ENCODE measurements around the gene FXYD6.

FXYD6 gene

DNA sequence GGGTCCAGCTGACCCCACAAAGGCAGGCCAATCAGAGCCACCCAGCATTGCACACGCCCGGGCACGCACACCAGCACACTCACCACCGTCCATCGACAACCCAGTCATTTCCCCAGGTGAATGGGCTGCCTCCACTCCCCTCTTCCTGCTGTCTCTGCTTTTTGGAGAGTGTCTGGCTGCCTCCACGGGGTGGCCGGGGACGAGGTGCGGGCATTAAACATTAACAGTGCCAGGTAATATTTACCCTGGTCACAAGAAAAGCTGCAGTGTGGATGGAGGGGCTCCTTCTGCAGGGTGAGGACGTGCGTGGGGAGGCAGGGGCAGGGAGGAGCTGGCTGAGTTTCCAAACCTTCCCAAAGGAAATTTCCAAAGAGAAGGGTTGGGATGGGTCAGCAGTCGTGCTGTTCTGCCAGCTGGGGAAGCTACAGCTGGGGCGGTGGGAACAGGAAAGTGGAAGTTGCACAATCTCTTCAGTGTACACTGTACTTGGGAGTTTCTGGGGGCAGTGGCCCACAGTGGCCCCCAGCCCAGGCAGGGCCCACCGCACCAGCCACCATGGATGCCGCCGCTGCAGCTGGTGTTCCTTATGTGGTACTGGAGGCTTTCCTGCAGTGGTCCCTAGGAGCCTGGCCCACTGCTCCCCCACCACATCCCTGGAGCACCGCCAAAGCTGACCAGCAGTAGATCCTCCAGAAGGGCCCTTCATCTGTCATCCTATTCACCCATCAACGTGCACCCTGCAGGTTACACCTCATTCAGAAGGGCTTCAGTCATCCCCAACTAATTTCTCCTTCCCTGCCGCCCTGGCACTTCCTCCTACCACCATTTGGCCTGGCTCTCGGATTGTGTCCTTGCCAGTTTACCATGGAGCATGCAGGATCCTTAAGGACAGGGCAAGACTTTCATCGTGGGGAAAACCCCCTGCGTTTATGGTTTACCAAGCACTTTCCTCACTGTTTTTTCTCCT lies 51.6 kb downstream of the FXYD6 start, which contains the start of gene FXYD2:
TSS of gene FXYD2 (minus strand) at position 174 of the 967 bp plus-strand sequence. CDS start at position 108, 66 bp downstream.
- WGBS, result 78% methylated on average over 22 of the region's 22 CpGs
- H3K27me3 ChIP-seq (ENCODE audit: insufficient read depth, low read length), result no peaks in the 10 kb centered on the region
- H3K27ac ChIP-seq (ENCODE audit: low read depth, low read length), result no peak within 1 kb of the TSS
- H3K4me3 ChIP-seq (ENCODE audit: low read length), result no peak within 1 kb of the TSS
- H3K9me3 ChIP-seq (ENCODE audit: insufficient read depth, low read depth, low read length), result no peaks in the 10 kb centered on the region
- no peaks in the 10 kb centered on the region for H3K36me3 ChIP-seq (ENCODE audit: insufficient read depth, low read length)
- H3K4me1 ChIP-seq (ENCODE audit: insufficient read depth, low read length), result peaks cover 14% of the 10 kb centered on the region; the same call in 1 of the 2 replicates
- no peak within 1 kb of the TSS for H3K9ac ChIP-seq (ENCODE audit: low read depth, low read length)

DNA sequence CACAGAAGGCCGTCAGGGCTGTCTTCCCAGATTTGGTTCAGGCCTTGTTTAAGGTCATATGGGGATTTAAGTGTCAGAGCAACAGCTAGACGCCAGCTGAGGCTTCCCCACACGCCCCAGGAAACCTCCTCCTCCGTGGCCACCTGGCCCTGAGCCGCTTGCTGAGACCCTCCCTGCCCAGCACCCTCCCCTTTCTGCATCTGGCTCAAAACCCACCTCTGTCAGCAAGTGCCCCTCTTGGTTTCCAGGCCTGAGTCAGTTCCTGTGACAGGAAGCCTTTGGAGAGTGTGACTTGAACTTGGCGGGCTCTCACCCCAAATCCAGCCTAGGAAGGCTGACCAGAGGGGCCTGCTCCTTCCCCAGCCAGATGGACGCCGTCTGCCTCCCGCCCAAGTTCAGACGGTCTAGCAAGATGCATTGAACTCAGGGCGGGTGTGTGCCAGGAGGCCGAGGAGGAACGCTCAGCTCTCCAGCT lies 52.5 kb downstream of the FXYD6 start:
- Histone ChIP-seq H3K4me1 (ENCODE audit: insufficient read depth, low read length) (peaks cover 14% of the 10 kb centered on the region; the same call in 1 of the 2 replicates), H3K27me3 (ENCODE audit: insufficient read depth, low read length) (no peaks in the 10 kb centered on the region)

DNA sequence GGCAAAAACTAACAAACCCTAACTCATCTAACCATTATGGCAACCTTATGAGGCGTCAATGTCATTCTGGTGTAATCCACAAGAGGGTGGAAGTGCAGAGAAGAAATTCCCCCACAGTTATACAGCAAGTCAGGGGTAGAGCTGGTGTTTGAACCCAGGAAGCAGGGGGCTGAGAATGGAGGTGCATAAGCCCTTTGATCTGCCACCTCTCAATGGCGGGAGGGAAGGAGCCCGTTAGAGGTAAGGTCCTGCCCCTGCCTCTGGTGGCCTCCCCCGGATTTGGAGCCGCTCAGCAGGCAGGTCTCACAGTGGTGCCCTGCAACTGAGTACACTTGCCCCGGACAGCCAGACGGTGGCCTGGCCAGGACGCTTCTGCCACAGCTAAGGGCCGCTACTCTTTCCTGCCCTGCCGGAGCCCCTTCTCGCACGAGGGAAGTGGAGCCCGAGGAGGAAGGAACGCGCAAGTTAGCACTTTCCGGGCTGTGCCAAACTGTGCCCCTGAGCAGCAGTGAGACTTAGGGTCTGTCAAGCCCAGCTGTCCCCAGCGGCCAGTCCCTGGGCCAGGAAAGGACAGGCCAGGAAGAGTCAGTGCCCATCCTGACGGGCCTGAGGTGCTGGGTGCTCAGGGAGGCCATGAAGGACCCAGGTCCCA lies 53.0 kb downstream of the FXYD6 start:
- Histone ChIP-seq H3K4me1 (ENCODE audit: insufficient read depth, low read length) (peaks cover 14% of the 10 kb centered on the region; the same call in 1 of the 2 replicates), H3K9ac (ENCODE audit: low read depth, low read length) (no peak overlapping the region), H3K36me3 (ENCODE audit: insufficient read depth, low read length) (no peaks in the 10 kb centered on the region), H3K27ac (ENCODE audit: low read depth, low read length) (no peak overlapping the region), H3K4me3 (ENCODE audit: low read length) (no peak overlapping the region), H3K27me3 (ENCODE audit: insufficient read depth, low read length) (no peaks in the 10 kb centered on the region), H3K9me3 (ENCODE audit: insufficient read depth, low read depth, low read length) (no peaks in the 10 kb centered on the region)
- WGBS, result 71% methylated on average over 17 of the region's 18 CpGs

More for the DNA sequence above, 52.5 kb downstream of the FXYD6 start:
- Histone ChIP-seq H3K4me3 (ENCODE audit: low read length) (no peak overlapping the region), H3K27ac (ENCODE audit: low read depth, low read length) (no peak overlapping the region), H3K9me3 (ENCODE audit: insufficient read depth, low read depth, low read length) (no peaks in the 10 kb centered on the region), H3K9ac (ENCODE audit: low read depth, low read length) (no peak overlapping the region), H3K36me3 (ENCODE audit: insufficient read depth, low read length) (no peaks in the 10 kb centered on the region)
- WGBS, result 49% methylated on average over 13 of the region's 13 CpGs

DNA sequence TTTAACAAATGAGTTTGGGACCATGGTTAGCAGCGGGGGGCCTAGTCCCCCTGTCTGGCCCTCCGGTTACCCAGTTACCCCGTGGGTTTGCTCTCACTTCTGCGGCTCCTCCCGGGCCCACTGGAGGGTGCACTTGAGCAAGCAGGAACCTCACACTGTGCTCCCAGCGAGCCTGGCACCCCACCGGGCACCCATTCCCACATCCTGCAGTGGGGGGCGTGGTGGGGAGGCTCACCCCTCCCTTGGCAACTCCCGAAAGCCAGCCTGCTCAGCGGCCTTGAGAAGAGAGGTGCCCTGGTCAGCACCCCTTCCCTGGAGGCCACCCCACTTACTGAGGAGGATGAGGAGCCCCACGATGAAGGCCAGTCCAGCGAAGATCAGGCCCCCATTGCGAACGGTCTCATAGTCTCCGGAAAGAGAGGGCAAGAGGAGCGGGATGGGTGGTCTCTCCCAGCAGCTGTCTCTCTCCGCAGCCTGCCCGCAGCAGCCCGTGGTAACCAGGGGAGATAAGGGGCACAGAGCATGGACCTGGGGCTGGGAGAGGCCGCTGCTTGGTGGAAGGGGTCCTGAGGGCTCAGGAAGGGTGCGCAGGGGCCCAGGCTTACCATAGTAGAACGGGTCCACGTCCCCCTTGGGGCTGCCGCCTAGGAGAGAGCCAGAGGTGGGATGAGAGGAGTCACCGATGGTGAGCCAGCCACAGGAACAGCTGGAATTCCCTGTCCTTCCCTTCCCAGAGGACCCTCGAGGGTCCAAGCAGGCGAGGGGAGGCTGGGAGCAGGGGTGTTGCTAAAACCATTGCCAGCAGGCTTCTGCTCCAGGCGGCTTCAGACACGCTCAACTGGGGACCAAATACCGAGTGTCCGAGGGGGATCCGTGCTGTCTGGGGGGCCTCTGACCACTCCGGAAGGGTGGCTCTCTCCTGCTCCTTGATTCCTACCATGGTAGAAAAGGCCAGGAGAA lies 54.1 kb downstream of the FXYD6 start:
- no peaks in the 10 kb centered on the region for H3K27me3 ChIP-seq (ENCODE audit: insufficient read depth, low read length)
- H3K9ac ChIP-seq (ENCODE audit: low read depth, low read length), result no peak overlapping the region
- no peaks in the 10 kb centered on the region for H3K9me3 ChIP-seq (ENCODE audit: insufficient read depth, low read depth, low read length)
- no peak overlapping the region for H3K4me3 ChIP-seq (ENCODE audit: low read length)
- H3K27ac ChIP-seq (ENCODE audit: low read depth, low read length), result no peak overlapping the region
- no peaks in the 10 kb centered on the region for H3K36me3 ChIP-seq (ENCODE audit: insufficient read depth, low read length)
- 77% methylated on average over 33 of the region's 33 CpGs for WGBS
- H3K4me1 ChIP-seq (ENCODE audit: insufficient read depth, low read length), result peaks cover 14% of the 10 kb centered on the region; the same call in 1 of the 2 replicates

DNA sequence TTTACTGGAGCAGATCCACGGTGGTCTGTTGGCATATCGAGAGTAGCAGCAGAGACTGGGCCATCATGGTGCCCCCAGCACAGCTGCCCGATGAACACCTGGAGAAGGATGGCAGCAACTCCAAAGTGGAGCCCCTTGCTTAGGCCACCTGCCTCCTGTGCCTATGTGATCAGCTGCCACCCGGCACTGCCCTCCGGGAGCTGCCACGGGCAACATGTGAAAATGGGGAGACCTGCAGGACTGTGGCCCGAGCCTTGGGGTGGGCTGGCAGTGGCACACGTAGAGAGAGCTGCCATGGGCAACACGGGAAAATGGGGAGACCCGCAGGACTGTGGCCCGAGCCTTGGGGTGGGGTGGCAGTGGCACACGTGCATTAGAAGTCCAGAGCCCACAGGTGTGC lies 55.0 kb downstream of the FXYD6 start:
- H3K27ac ChIP-seq (ENCODE audit: low read depth, low read length), result no peak overlapping the region
- H3K9ac ChIP-seq (ENCODE audit: low read depth, low read length), result no peak overlapping the region
- 89% methylated on average over 12 of the region's 12 CpGs for WGBS
- H3K4me1 ChIP-seq (ENCODE audit: insufficient read depth, low read length), result peaks cover 21% of the 10 kb centered on the region
- H3K9me3 ChIP-seq (ENCODE audit: insufficient read depth, low read depth, low read length), result no peaks in the 10 kb centered on the region
- no peak overlapping the region for H3K4me3 ChIP-seq (ENCODE audit: low read length)
- no peaks in the 10 kb centered on the region for H3K27me3 ChIP-seq (ENCODE audit: insufficient read depth, low read length)
- no peaks in the 10 kb centered on the region for H3K36me3 ChIP-seq (ENCODE audit: insufficient read depth, low read length)

DNA sequence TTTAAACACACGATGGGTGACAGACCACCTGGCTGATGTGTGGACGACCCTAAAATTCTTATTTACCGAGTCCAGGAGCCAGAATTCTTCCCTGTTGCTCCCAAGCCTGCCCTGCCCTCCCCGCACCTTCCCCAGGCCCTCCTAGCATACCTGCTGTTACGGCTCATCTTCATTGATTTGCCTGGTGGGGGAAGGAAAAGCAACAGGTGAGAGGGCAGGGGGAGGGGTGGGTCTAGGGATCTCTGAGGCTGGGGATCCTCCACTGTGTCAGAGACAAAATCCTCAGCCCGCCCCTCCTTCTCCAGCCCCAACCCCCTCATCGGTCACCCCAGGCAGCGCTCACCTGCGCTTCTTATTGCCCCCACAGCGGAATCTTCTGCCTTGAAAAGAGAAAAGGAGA lies 55.9 kb downstream of the FXYD6 start:
- H3K9ac ChIP-seq (ENCODE audit: low read depth, low read length), result no peak overlapping the region
- WGBS, result 76% methylated on average over 9 of the region's 10 CpGs
- H3K4me3 ChIP-seq (ENCODE audit: low read length), result no peak overlapping the region
- no peaks in the 10 kb centered on the region for H3K9me3 ChIP-seq (ENCODE audit: insufficient read depth, low read depth, low read length)
- peaks cover 28% of the 10 kb centered on the region for H3K4me1 ChIP-seq (ENCODE audit: insufficient read depth, low read length)
- H3K36me3 ChIP-seq (ENCODE audit: insufficient read depth, low read length), result no peaks in the 10 kb centered on the region
- H3K27ac ChIP-seq (ENCODE audit: low read depth, low read length), result no peak overlapping the region
- no peaks in the 10 kb centered on the region for H3K27me3 ChIP-seq (ENCODE audit: insufficient read depth, low read length)

DNA sequence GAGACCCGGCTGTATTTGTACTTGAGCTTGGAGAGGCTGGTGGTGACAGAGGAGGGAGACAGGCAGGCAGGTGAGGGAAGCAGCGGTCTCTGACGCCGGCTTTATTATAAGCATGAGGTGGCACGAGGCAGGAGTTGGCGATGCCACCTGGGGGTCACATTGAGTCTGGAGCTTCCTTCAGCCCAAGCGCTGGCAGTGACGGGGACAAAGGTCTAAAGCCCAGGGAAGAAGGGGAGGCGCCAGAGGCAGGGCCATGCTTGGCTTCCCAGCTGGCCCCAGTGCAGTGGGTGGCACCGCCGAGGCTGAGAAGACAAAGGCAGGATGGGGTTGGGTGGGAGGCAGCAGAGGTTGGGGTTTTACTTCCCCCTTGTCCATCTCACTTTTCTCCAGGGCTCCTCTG lies 56.4 kb downstream of the FXYD6 start:
- H3K4me3 ChIP-seq (ENCODE audit: low read length), result no peak overlapping the region
- H3K4me1 ChIP-seq (ENCODE audit: insufficient read depth, low read length), result peaks cover 32% of the 10 kb centered on the region
- H3K27me3 ChIP-seq (ENCODE audit: insufficient read depth, low read length), result no peaks in the 10 kb centered on the region
- WGBS, result 90% methylated on average over 11 of the region's 11 CpGs
- H3K9ac ChIP-seq (ENCODE audit: low read depth, low read length), result no peak overlapping the region
- no peak overlapping the region for H3K27ac ChIP-seq (ENCODE audit: low read depth, low read length)
- H3K36me3 ChIP-seq (ENCODE audit: insufficient read depth, low read length), result no peaks in the 10 kb centered on the region
- H3K9me3 ChIP-seq (ENCODE audit: insufficient read depth, low read depth, low read length), result no peaks in the 10 kb centered on the region

DNA sequence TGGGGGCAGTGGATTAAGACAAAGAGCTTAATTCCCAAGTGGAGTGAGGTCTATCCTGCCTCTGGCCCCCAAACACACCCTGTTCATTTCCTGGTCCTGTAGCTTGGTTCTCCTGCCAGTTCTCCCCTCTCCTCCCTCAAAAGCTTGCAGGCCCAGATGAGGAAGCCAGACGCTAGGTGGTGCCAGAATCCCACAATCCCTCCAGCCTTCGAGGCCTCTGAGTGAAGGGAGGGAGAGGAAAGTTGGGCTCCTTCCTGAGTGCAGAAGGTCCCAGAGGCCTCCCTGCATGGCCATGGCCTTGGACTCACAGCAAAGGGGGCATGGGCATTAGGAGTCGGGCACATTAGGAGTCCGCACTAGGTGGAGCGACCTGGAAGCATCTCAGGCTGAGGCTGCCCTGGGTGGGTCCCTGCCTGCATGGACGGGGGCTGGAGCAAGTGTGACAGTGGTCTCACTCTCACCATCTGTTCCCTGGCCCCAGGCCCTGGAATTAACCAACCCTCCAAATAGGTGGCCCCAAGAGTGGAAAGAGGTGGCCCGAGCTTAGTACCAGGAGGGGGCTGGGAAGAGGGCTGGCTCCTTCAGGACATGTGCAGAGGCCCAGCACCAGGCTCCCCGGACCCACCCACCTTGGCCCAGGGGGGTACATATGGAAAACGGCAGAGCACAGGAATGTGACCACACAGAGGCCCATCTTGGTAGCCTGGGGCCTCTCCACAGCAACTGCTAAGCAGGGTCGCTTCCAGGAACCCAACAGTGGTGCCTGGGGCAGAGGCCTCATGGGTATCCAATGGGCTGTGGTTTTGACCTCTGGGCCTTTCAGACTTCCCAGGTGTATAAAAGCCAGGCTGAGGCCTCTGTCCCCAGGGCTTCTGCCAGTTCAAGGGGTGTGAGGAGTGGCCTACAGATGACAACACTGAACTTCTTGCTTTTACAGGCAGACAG lies 57.1 kb downstream of the FXYD6 start:
- WGBS, result 66% methylated on average over 10 of the region's 10 CpGs
- Histone ChIP-seq H3K9ac (ENCODE audit: low read depth, low read length) (no peak overlapping the region), H3K36me3 (ENCODE audit: insufficient read depth, low read length) (no peaks in the 10 kb centered on the region), H3K4me3 (ENCODE audit: low read length) (no peak overlapping the region), H3K9me3 (ENCODE audit: insufficient read depth, low read depth, low read length) (no peaks in the 10 kb centered on the region), H3K27me3 (ENCODE audit: insufficient read depth, low read length) (no peaks in the 10 kb centered on the region), H3K27ac (ENCODE audit: low read depth, low read length) (no peak overlapping the region), H3K4me1 (ENCODE audit: insufficient read depth, low read length) (peaks cover 35% of the 10 kb centered on the region)

DNA sequence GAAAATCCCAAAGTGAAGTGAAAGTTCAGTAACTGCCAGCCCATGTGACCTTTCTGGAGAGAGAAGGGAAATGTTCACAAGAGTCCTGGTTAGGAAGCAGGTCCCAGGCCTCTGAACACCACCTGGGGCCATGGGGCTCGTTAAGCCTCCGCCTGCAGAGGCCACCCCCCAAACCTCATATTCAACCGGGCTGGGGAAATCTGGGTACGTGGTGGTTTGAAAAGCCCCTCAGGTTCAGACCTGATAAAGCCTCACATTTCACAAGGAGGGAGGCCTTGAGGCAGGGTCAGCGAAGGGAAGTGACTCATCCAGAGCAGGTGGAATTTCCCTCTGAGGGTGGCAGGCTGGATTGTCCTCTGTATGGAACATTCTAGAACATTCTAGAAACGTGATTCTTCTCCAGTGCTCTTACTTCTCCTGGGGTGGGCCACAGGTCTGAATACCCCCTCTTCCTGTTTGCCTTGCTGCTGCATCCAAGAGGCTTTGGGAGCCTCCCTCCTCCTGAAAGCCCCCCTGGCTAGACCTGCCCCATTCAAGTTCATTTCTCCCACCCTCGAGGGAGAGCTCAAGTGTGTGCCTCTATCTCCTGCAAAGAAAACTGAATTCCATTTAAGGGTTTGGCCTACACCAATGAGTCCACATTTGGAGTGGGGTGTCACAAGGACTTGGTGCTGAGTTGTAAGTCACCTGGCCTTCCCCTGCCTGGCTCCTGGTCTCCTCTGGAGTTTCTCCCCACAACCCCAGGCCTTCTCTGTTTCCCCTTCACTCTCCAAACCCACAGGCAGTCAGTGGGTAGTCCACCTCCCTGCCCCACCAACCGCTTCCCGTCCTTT lies 58.2 kb downstream of the FXYD6 start:
- WGBS, result 64% methylated on average over 9 of the region's 9 CpGs
- no peak overlapping the region for H3K9ac ChIP-seq (ENCODE audit: low read depth, low read length)
- H3K27me3 ChIP-seq (ENCODE audit: insufficient read depth, low read length), result no peaks in the 10 kb centered on the region
- H3K4me1 ChIP-seq (ENCODE audit: insufficient read depth, low read length), result peaks cover 32% of the 10 kb centered on the region
- H3K36me3 ChIP-seq (ENCODE audit: insufficient read depth, low read length), result no peaks in the 10 kb centered on the region
- H3K9me3 ChIP-seq (ENCODE audit: insufficient read depth, low read depth, low read length), result no peaks in the 10 kb centered on the region
- H3K4me3 ChIP-seq (ENCODE audit: low read length), result no peak overlapping the region
- no peak overlapping the region for H3K27ac ChIP-seq (ENCODE audit: low read depth, low read length)

Measured in HUES64 (cell line).